Measurements from ENCODE around the gene CD2.

Gene CD2, protein sequence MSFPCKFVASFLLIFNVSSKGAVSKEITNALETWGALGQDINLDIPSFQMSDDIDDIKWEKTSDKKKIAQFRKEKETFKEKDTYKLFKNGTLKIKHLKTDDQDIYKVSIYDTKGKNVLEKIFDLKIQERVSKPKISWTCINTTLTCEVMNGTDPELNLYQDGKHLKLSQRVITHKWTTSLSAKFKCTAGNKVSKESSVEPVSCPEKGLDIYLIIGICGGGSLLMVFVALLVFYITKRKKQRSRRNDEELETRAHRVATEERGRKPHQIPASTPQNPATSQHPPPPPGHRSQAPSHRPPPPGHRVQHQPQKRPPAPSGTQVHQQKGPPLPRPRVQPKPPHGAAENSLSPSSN

DNA sequence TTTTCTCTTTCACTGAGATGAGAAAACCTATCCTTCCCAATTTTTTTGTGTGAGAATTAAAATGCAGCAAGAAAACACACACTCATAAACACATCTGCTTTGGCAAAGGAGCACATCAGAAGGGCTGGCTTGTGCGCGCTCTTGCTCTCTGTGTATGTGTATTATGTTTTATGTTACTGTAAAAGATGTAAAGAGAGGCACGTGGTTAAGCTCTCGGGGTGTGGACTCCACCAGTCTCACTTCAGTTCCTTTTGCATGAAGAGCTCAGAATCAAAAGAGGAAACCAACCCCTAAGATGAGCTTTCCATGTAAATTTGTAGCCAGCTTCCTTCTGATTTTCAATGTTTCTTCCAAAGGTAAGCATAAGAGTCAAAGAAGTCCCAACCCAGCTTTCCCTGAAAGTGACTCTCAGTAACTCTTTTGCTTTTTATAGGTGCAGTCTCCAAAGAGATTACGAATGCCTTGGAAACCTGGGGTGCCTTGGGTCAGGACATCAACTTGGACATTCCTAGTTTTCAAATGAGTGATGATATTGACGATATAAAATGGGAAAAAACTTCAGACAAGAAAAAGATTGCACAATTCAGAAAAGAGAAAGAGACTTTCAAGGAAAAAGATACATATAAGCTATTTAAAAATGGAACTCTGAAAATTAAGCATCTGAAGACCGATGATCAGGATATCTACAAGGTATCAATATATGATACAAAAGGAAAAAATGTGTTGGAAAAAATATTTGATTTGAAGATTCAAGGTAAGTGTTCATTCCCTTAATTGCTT is at the start of gene CD2:
Gene CD2 (plus strand): TSS at position 233 of the 780 bp plus-strand sequence. CDS start 63 bp downstream, at position 296.
- no peak for DNase-seq

DNA sequence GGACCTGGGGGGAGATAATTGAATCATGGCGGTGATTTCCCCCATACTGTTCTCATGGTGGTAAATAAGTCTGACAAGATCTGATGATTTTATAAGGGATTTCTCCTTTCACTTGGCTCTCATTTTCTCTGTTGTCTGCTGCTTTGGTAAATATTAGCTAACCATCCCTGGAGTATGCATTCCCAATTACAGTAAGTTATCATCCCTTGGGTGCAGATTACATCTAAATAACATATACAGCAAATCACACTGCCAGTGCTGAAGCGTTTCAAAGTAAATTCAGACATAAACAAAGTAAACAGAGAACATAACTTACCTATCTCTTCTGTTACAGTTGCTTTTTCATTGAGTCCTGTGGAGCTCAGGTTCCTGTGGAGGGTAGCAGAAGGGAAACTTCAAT is 48.1 kb upstream of the CD2 start:
- no peak for DNase-seq

DNA sequence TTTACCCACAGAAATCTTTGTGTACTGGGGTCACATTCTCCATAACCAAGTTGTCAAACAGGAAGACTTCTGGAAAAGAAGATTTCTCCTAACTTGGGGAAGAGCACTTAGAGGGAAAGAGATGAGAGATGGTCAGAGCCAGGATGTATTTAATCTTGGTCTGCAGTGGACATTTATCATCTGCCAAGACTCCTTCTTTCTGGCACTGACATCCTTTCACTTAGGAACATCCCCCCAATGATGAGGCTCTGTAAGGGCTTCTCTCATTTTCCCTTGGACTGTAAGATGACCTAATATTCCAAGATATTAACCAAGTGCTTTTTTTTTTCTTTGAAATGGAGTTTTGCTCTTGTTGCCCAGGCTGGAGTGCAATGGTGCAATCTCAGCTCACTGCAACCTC is 47.4 kb upstream of the CD2 start:
- no peak for DNase-seq

DNA sequence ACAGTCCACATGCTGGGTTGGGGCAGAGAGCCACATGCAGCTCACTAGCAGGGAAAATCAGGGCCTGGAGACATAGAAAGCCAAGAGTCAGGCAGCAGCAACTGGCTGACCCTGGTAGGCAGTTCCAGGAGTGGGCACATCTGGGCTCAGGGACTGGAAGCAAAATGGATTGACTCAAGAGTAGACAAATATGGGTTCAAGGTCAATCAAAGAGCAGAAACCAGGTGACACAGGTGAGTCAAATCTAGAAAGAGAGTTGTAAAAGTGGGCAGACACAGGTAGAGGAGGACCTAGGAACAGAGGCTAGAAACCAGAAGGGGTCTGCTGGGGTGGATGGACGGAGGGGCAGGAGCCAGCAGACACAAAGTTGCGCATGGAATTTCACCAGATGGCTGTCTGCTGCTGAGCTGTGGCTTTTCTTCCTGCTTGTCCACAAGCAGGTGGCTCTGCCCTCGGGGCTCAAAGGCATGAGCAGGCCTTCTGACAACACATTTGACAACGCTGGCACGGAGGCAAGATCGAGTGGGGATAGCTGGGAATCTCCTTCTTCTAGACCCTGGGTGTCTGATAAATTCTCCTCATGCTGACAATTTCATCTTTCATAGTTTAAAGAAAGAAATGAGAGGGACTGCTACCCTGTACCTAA is 45.9 kb upstream of the CD2 start:
- no peak for DNase-seq

DNA sequence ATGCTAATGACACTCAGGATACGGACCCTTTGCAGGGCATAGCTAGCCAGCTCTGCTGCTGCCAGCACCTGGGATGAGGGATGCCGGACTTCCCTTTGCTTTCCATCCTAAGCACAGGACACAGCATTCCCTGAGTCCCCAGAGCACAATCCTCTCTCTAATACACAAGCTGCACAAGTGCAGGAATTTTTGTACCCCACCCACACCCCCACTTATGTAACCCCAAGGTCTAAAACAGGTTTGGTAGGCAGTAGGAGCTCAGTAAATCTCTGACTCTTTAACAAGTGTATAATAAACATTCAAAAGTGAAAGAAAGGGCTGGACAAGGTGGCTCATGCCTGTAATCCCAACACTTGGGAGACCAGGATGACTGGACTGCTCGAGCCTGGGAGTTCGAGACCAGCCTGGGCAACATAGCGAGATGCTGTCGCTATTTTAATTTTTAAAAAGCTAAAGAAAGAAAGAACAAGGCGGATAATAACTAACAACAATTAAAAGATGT is 44.5 kb upstream of the CD2 start:
- no peak for DNase-seq

DNA sequence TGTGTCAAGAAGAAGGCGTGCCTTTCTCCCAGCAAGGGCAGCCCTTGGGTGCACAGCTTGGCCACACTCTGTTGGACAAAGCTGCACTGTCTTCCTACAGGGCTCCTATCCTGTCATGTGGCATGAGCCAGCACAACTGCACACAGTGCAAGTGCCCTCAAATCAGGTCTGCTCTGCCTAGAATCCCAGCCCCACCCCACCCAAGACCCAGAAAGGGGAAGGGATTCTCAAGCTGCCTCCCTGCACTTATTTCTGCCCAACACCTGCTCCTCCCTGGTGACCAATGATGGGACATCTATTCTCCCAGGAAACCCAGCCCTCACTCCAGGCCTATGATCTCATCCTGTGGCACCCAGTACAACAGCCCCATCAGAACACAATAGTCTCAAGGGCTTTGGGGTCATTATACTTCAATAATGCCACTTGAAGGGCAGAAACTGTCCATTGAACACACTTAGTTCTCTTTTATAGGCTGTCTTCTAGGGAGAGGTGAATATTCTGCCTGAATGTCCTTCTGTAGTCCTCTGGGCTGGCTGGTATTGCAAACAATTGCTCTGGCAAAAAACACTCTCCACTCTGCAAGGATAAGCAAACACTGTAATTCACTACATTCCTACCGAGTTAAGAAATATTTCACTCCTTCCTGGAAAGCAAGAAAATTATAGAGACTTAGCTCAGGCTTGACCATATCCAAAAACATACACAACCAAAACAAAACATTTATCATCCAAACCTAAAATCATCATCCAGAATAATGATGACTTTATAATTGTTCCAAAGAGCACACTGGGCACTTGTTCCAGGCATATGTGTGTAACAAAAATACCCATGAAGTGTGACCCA is 43.6 kb upstream of the CD2 start:
- no peak for DNase-seq

DNA sequence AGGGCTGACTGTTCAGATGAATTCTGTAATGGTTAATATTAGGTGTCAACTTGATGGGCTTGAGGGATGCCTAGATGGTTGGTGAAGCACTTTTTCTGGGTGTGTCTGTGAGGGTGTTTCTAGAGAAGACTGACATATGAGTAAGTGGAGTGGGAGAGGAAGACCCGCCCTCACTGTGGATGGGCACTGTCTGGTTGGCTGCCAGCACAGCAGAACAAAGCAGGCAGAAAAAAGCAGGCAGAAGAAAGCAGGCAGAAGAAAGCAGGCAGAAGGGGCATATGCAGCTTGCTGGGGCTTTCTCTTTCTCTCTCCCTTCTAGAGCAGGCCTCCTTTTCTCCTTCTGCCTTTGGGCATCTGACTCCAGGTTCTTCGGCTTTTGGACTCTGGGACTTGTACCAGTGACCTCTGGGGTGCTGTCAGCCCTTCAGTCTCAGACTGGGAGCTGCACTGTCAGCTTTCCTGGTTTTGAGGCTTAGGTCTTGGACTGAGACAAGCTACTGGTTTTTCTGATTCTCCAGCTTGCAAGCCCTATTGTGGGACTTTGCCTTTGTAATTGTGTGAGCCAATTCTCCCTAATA is 42.9 kb upstream of the CD2 start:
- peak in 1 of 2 experiments; percentile 36 for DNase-seq

DNA sequence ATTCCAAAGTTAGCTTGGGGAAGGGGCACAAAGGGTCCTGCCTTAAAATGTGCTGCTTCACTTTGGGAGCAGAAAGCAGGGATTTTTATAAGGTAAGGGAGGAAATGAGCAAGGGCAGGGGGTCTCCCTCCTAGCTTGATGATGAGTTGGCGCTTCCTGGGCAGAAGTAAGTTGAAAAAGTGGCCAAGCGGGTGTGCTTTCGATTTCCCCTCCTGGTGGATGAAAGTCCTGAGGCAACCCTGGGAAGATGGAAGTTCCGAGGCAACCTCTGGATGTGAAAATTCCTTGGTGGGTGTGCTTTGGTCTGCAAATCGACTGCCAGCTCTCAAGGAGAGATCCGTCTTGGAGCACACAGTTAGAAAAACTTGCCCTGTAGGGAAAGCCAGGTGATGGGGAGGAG is 41.7 kb upstream of the CD2 start:
- no peak for DNase-seq

DNA sequence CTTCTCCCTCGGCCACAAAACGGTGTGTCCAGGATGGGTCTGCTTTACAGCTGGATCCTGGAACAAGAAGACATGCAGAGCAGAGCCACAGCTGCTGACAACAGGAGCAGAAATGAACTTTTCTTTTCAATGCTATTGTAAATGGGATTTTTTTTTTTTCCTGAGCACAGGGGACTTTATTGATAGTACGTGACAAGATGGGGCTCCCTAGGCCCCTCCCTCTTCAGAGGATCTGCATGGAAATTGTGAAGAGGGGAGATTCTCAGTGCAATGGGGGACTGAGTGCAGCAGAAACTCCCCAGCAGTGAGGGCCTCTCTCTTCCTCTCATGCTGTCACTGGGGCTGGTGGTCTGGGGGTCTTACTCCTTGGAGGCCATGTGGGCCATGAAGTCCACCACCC is 40.8 kb upstream of the CD2 start:
- no peak for DNase-seq

DNA sequence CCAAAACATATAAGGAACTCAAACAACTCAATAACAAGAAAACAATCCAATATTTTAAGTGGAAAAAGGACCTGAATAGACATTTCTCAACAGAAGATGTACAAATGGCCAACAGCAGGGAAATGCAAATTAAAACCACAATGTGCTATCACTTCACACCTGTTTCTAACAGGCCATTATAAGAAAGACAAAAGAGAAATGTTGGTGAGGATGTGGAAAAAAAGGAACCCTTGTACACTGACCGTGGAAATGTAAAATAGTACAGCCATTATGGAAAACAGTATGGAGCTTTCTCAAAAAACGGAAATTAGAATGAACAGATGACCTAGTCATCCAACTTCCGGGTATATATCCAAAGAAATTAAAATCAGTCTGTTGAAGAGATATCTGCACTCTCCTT is 37.8 kb upstream of the CD2 start:
- peak; percentile 87 to 89 for DNase-seq

DNA sequence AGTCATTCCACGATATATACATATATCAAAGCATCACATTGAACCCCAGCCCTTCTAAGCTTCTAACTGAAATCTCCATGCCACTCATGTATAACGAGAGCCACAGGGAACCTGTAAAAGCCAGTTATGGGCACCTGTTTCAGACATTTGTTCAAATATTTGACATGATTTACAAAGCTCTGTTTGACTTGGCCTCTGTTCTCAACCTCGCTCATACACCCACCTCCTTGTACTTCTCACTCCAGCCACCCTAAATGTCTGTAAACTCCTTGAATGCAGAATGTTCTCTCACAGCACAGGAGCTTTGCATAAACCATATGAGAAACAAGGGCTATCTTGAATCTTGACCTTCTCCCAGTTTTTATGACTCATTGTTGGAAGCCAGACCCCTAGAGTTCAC is 36.9 kb upstream of the CD2 start:
- DNase-seq: no peak

DNA sequence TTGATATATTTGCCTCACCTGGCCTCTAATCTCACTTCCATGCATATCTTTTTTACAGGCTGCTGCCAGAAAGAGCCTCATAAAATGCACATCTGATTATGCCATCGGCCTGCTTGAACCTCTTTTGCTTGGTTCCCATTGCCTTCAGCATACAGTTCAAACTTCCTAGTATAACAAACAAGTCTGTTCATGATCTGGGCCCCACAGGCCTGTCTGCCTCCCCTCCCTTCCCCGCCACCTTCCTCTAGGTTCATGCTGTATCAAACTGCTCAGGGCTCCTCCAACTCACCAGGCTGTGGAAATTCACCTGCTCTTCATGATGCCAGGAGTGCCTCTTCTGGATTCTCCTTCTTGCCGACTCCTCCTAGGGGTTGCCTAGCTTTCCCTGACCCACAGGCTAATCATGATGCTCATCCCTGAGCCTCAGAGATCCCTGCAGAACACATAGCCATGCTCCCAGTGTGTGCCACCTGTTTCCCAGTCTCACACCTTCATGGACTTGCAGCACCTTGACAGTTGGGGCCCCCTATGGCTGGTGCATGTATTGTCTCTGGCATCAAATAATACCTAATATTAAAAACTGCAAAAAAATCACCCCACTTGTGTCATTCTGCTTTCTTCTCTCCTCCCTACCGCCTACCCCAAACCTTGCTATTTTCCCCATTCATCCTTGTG is 33.7 kb upstream of the CD2 start:
- no peak for DNase-seq

DNA sequence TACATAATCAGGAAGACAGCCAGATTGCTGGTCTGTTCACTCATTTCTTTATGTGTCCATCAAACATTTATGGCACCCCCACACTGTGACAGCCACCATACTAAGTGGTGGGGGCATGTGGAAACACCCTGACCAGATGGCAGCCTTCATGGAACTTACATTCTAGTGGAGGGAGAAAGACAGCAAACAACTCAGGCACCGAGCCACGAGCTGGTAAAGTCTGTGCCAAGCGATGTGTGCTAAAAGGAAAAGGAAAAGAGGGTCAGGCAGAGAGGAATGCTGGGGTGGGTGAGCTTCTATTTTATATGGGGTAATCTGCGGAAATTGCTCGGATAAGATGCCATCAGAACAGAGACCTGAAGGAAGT is 33.2 kb upstream of the CD2 start:
- DNase-seq: no peak

DNA sequence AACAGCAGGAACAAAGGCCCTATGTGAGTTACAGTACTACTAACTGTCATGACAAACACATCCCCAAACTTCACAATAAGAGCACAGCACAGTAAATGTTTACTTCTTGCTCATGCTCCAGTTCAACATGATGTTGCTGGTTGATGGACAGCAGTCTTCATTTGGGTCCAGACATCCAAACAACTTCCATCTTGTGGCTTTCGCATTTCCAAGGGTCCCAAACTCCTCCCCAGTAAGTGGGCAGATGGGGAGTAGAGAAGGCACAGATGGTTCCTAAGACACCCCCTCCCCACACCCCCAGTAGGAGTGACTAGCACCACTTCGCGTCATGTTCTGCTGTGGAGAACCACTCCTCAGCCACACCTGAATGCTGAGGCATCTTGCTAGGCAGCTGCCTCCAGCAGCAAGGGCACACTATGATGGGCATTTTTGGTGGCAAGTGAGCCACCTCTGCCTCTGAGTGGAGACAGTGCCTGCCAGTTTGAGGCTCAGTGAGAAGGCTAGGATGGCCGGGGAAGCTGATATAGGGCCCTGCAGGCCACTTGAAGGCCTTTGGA is 32.7 kb upstream of the CD2 start:
- no peak for DNase-seq

DNA sequence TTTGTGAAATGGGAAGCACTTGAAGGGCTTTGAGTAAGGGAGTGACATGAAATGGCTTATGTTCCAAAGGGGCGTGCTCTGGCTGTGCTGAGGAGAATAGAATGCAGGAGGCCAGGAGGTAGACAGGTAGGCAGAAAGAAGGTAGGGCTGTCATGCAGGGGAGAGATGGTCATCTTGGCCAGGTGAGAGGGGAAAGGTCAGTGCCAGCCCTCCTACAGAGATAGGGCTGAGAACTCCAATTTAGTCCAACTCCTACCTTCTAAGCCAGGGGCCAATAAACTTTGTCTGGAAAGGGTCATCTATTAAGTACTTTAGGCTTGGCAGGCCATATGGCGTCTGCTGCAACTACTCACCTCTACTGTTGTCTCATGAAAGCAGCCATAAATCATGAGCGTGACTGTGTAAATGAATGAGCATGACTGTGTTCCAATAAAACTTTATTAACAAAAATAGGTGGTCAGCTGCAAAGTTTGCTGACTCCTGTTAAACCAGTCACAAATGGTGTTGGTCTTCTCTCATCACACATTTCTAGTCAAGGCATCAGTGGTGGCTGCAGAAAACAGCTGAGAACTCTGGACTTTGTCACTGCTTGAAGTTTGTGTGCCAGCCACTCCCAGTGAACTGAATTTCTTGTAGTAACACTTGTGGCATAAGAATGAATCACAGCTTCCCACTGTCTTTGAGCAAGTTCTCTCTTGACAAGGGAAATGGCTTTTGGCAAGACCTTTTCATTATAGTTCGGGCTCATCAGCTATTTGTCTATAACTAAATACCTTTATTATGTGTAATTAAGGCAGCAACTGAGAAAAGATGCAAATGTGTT is 32.0 kb upstream of the CD2 start:
- DNase-seq: no peak

DNA sequence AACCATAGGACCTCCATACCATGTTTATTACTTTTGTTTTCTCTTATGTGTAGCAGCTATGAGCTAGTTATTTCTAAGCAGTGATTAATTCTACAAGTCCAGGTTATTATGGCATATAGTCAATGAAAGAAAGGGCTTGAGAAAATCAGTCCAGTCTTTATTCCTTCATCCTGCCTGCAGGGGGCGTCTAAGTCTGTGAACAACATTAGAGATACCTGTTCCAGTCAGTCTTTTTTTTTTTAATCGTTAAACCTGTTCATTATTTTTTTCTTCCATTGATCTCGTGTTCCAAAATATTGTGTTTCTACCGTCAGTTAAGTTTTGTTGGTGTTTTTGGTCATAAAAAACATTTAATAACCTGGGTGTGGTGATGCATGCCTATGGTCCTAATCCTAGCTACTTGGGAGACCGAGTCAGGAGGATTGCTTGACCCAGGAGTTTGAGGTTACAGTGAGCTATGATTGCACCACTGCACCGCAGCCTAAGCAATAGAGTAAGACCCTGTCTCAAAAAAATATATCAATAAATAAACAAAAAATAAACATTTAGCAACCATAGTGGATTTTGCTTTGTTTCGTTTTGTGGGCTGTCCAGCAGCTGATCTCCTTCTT is 29.4 kb upstream of the CD2 start:
- peak; percentile 45 to 90 for DNase-seq

DNA sequence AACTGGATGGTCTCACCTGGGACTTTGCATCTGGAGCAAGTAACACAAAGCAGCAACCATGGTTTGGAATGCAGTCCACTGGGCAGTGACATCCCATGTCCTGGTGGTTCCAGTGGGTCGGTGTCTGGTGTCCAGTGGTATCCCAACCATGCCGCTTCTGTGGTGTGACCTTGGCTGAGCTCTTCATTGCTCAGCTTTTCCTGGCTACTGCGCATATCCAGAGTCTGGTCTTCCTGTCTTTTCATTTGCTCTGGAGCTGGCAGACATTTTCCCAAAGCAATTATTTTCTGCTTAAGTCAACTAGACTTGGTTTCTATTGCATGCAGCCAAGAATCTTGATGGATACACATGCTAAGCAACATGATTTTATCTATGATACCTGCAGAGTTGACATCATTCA is 28.4 kb upstream of the CD2 start:
- DNase-seq: no peak

DNA sequence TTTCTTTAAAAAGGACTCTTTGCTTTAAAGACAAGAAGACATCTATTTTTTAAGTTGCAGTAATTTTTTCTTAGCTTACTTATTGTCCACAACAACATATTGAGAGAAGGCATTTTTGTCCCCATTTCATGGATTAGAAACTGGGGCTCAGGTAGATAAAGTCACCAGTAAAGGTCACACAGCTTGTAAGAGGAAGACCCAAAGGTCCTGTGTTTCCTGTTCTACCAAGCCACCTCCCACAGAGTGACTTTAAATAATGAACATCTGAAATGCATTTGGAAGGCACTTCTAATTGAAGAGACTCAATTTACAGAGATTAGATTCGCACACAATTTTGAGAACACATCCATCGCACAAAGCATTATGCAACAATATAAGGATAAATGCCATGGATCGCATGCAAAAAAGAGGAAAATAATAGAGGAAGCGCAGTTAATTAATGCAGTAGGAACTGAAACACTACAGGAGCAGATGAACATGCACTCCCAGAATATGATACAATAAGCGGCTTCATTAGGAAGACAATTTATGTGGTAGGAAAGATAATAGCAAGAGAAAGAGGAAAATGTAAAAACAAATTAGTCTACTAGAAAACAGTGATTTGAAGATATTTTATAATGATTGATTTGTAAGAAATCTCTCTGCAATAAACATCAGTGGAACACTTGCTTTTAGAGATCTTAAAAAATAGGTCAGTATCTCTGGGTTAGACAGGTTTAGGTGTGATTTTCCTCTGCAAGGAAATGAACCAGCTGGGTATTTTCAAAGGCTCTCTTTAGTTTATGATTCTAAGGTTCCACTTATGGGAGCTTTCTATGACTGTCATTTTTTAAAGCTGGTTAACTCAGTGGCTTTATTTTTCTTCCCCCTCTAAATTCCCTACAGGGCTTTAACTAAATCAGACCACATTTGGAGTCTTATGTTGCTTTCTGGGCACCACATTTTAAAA is 27.1 kb upstream of the CD2 start:
- no peak for DNase-seq

DNA sequence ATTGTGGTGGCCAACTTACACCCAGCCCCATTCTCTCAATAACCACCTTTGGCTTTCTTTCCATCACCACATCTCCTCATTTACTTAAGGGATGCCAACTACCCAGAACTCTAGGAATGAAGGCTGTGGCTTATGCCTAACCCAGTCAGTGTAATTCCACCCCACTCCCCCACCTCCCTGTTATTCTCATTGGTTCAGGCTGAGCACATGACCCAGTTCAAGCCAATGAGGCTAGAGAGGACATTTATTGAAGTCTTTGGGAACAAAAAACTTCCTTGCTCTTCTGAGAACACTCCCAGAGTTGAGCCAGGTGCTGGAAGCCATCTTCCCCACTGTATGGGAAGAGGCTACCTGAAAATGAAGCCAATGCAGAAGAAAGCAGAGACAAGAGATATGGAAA is 22.8 kb upstream of the CD2 start:
- DNase-seq: no peak

Data from NCI-H526 (cell line).